Activated T-cell treated with anti-CD3 and anti-CD28 coated beads for 24 hours (primary cell): ENCODE results near the gene SLC26A1.
A peak's percentile ranks its signal among the peaks of the same experiment; 100 is the strongest.

Source experiments
- DNase-seq: peaks from one replicate; pipeline ENCODE4 v3.0.0-alpha.2; 2020; ENCODE audit warnings: low read depth

The SLC26A1 gene

DNA sequence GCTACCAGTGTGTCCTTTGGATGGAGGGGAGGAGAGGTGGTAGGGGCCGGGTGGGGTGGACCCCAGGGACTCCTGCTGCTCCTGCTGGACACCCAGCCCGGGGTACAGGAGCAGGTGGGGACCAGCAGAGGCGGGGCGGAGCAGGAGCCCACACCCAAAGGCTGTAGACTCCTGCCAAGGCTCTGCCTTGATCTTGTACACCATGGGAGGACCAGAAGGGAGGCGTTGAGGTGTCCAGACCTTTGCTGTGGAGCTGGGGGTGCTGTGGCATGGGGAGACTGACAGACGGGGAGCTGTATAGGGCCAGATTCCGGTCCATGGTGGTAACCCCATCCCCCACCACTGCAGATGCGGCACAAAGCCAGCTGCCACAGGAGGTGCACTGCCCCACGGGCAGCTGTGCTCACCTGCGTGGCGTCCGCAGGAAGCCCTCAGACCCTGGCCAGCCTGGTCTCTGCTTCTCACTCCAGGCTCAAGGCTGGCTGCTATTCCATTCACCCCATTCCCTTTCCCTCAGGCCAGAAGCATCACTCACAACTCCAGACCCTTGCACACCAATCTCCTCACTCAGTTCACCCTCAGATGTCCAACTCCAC, 5.0 kb upstream of the SLC26A1 start:
- DNase-seq, result no peak

DNA sequence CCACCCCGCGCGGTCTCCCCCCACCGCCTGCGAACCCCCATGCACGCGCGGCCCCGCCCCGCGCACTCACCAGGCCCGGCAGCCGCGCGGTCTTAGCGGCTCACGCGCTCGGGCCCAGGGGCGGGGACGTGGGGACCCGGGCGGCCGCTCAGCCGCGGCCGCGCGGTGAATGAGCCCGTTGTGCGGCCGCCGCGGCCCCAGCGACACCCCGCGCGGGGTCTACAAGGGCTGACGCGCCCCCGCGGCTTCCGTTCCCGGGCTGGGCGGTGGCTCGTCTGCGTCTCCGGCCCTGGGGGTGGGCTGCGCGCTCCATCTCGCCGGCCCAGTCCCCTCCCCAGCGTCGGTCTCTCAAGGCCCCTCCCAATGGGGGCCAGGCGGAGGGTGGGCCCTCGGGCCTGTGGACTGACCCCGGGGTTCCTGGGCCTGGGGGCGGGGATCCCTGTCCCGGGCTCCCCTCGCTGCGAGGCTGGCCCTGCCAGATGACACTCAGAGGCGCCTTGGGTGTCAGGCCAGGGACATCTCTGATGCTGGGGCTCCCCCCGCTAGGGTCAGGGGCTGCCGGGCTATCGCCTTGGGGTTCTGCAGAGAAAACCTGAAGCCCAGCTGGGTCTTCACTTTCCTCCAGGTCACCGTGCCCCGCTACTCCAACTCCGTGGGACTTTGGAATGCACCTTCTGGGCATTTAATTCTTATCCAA, 4.3 kb upstream of the SLC26A1 start:
- no peak for DNase-seq

DNA sequence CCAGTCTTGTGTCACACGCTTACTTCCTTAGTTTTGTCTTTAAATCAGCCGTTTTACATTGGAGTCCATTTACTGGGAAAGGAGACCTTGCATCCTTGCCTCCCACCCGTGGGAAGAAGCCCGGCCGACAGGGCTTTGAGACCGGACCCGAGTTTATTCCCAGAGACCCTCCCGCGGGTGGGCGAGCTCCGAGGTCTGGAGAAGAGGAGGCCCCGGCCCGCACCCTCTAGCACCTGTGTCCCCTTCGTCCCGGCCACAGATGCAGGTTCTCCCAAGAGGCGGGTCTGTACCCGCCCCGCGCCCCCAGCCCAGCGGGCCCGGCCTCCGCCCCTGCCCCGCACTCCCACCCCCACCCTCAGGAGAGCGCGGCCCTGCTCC, 3.8 kb upstream of the SLC26A1 start:
- DNase-seq, result no peak

DNA sequence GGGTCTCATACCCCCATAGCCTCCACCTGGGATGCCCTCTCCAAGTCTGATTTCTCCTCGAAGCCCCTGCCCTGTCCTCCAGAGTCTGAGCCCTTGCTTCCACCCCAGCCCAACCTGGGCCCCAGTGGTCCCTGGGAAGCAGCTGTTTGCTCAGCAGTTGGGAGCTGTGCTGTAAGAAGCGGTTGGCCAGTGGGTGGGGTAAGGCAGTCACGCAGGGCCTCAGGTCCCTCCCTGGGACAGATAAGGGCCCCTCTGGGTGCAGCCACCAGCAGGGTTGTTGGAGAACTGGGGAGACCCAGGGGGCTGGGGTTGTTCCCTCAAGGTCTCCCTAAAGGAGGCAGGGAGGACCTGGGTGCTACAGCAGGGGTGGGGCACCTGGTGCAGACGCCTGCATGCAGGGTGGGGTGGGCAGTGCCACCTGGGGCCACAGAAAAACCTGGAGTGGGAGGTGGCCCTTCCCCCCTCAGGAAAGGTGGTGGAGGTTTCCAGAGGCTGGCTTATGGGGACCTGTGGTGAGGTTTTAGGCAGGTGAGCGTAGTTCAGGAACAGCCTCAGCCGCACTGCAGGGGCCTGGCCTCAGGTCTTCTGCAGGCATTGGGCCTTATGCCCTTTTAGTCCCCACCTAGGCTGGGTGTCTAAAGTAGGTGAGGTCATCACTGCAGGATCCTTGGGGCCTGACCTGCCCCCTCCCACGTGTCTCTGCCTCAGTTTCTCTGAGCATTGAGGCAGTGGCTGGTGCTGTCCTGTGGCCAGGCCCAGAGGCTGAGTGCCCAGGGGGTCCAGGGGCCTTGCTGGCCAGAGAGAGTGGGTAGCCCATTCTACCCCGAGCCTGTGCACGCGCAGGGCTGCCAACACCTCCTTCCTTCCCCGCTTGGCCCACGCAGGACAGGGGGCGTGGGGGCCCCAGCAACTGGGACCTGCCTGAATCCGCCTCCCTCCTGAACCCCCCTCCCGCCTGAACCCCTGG, 3.1 kb upstream of the SLC26A1 start:
- DNase-seq, result no peak

DNA sequence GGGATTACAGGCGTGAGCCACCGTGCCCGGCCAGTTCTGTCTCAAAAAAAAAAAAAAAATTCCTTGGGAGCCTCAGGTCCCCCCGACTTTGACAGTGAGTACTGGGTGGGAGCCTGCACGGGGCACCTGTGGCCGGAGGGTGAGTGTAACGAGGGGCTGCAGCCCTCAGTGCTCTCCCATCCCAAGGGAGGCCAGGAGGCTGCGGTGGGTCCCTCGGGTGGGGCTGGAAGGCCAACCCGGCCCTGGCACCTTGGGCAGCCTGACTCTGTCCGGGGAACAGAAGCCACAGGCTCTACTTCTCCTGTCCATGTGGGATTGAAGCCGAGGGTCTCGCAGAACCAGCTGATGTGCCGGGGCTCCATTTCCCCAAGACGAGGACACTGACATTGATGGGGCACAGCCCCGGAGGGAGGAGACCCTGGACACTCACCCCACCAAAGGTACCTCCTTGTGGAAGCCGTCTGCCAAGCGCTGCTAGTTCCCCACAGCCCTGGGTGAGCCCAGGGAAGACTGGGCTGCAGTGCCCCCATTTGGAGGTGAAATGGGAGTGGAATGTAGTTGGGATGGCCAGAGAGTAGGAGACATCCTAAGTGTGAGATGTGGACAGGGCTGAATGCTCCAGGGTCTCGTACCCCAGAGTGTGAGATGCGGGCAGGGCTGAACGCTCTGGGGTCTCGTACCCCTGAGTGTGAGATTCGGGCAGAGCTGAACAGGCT, 2.3 kb upstream of the SLC26A1 start:
- no peak for DNase-seq

DNA sequence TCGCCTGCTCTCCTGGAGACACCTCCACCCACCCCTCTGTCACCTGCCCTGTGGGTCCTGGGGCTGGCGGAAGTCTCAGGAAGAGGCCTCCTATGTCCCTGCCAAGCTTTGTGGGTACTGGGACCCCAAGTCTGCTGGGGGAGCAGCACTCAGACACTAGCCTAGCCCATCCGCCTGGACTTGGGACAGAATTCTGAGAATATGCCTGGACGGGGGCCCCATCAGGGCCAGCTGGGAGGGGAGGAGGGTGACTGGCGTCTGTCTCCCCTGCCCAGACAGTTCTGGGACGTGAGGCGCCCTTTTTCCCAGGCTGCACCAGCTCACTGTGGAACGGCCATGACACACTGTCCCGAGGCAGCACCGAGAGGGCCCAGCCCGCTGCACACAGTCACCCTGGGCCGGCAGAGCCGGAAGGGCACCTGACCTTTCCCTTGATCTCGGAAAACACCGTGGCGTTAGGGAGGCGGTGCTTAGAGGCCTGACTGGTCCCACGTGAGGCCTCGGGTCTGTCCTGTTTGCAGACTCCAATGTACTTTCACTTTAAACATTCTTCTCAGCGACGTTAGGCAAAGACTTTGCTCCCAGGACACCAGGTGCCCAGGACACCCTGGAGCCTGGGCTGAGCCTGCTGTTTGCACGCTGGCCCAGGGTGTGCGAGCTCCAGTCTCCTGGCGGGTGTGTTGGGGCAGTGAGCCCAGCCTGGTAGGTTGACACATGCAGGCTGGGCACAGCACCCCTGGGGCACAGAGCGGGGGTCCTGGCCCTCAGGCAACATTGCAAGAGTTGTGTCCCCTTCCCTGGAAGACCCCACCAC, 700 bp downstream of the SLC26A1 start:
- no peak for DNase-seq

DNA sequence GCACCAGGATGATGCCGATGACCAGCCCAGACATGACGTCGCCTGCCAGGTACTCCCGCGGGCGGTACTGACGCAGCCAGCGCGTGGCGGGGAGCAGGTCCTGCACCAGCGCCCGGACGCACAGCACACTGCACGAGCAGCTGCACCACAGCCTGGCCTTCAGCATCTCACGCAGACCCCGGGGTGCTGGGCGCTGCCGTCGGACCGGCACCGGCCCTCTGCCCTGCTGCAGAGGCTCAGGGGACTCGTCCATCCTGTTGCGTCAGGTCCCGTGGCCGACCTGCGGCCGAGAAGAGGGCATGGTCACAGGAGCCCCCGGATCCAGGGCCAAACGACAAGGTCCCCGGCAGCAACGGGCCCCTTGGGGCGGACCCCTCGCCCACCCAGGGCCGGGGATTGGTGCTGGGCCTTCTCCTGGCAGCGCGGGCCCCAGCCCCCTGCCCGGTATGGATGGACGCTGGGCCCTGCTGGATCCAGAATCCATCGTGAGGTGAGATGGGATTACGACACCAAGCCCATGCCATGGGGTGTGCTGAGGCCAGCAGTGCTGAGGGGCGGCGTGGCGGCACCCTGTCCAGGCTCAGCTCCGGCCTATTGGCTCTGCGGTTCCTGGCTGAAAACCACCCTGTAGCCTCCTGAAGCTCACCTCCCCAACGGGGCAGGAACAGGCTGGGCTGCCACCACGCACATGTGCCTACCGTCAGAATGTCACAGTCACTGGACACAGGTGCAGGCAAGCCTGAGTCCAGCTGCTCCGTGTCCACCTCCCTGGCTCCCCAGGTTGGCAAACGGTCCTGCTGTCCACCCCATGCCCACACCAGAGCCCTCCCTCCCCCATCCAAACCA, 1.5 kb downstream of the SLC26A1 start:
- no peak for DNase-seq

DNA sequence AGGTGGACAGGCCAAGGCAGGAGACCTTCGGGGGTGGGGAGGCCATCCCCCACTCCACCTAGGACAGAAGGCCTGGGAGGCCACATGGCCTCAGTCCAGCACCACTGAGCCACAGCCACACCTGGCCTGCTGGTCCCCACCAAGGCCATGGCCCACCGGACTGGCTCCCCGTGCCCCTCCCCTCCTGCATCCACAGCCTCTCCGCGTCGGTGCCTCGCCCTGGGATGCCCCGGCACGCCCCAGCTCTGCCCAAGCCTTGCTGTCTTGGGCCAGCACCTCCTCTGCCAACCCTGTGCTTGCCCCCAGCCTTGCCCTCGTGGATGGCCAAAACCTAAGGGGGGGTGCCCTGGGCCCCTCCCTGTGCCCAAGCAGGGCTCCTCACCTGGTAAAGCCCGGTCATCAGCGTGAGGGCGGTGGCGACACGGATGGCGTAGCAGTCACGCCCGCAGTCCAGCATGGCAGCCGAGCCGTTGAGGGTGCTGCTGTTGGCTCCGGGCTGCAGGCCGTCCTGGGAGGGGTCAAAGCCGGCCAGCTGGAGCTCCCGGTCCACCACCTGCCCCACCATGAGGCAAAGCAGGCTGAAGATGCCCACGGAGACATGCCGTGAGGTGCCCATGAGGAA, 2.3 kb downstream of the SLC26A1 start:
- no peak for DNase-seq

DNA sequence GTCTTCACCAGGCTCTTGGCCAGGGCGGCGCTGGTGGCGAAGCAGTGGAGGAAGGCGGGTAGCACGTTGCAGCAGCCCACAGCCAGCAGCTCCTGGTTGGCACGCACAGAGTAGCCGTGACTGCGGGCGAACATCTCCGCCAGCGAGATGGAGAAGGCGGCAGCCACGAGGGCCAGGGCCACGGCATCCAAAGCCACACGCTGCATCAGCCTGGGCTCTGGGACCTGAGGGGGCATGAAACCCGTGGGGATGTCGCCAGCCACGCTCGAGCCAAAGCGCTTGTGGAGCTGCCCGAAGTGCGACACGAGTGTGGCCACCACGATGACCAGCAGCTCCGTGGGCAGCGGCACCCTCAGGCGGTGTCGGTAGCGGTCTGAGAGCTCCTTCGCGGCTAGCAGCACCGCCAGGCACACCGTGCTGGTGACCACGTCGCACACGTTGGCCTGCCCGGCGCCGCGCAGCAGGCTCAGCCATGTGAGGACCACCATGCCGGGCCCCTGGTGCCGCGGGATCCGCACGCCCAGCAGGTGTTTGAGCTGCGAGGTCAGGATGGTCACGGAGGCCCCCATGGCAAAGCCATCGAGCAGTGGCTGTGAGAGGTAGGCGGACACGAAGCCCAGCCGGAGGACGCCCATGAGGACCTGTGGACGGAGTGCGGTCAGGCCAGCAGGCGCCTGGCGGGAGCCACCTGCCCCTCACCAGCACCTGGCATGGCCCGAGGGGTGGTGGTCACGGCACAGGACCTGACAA, 3.3 kb downstream of the SLC26A1 start:
- DNase-seq, result no peak

DNA sequence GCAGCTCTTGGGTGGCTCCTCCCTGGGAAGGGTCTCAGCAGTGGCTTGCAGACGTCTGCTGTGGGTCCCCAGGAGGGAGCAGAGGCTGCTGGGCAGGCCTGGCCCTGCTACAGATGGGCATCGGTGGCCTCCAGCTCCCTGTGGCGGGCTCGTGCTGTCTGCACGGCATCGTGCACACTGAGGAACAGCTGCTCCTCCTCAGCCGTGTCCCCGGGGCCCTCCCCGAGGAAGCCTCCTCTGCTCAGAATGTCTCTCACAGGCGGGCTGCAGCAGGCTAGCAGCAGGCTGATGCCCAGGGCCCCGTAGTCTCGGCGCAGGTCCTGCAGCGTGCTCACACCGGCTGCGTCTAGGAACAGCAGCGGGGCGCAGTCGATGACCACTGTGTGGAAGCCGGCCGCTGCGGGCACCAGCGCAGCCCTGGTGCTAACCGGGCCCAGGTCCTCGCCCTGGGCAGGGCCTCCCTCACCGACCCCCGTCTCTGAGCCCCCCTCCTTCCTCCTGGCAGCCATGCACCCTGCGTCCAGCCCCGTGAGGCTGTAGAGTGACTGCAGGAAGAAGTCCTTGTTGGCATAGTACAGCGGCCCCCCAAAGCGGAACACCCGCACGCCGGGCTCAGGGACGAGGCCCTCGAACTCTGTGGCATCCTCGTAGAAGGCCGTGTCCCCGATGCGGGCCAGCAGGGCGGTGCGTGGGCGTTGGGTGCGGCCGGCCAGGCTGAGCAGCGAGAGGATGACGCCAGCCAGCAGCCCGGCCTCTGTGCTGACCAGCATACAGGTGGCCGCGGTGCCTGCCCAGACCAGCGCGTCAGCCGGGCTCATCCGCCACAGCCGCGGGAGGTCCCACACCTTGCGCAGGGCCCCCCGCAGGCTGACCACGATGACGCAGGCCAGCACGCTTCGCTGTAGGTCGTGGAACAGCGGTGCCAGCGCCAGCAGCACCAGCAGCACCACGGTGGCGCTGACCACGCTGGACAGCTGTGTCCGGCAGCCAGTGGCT, 4.2 kb downstream of the SLC26A1 start:
- DNase-seq, result no peak

DNA sequence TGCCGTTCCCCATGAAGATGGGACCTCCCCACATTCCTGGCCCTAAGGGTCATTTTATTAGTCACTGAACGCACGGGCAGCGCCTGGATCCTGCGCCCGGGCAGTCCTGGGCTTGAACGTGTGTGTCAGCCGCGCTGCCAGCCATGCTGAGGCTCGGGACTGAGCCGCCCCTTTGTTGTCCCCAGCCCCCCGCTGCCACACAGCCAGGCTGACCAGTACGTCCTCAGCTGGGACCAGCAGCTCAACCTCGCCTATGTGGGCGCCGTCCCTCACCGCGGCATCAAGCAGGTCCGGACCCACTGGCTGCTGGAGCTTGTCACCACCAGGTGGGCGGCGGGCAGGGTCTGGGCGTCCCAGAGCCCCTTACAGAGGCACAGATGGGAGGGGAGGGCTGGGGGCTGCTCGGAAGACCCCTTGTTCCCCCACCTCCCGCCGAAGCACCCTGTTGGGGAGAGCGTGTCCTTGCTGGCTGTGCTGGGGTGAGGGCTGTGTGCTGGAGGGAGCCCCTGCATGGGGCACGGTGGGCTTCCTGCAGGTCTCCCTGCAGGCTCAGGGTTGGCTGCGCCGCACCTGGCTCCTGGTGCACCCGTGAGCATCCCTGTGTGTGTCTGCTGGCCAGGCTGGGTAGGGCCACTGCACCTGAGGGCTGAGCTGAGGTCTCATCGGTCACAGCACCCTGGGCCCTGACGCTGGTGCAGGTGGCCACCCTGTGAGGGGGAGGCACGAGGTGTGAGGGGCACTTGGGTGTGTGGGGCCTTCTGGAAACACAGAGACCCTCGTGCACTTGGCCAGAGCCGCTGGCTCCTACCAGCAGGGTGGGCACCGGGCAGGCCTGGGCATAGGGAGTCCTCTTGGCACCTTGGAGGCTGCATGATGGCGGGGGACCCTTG, 5.3 kb downstream of the SLC26A1 start:
- no peak for DNase-seq

DNA sequence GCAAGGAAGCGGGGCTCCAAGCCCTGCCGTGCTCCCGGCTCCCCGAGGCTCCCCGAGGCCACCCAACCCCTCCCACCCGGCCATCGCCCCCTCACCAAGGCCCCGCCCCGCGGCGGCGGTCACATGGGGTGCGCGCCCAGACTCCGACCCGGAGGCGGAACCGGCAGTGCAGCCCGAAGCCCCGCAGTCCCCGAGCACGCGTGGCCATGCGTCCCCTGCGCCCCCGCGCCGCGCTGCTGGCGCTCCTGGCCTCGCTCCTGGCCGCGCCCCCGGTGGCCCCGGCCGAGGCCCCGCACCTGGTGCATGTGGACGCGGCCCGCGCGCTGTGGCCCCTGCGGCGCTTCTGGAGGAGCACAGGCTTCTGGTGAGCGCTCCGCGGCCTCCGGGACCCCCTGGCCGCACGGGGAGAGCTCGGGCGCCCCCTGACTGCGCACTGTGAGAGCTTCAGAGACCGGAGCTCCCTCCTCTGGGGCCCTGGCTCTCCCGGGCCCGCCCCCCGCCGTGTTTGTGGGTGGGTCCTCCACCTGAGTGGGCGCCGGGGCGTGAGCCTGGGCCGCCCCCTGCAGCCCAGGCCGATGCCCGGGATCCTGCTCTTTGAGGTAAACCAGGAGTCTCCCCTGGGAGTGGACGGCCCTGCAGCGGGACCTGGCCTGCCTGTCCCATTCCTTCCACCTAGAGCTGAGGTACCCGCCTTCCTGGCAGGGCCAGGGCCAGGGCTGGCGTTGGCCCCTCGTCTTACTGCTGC, 6.2 kb downstream of the SLC26A1 start, which contains the start of gene IDUA:
Gene IDUA (plus strand): TSS at position 166 of the 745 bp plus-strand sequence. CDS start 41 bp downstream, at position 207.
- DNase-seq, result peak; percentile 80

DNA sequence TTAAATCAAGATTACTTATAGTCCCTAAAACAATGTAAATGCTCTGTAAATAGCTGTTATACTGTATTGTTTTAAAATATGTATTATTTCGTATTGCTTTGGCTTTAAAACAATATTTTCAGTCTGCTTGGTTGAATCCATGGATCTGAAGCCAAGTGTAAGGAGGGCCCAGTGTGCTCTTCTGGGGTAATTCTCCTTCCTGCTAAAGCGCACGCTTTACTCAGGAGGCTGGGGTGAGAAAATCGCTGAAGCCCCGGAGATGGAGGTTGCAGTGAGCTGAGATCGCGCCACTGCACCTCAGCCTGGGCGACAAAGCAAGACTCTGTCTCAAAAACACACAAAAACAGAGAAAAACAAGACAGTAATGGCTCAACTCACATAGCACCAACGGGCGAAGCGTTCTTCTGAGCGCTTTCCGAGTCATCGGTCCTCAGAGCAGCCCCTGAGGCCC, 6.8 kb downstream of the SLC26A1 start:
- DNase-seq, result no peak

DNA sequence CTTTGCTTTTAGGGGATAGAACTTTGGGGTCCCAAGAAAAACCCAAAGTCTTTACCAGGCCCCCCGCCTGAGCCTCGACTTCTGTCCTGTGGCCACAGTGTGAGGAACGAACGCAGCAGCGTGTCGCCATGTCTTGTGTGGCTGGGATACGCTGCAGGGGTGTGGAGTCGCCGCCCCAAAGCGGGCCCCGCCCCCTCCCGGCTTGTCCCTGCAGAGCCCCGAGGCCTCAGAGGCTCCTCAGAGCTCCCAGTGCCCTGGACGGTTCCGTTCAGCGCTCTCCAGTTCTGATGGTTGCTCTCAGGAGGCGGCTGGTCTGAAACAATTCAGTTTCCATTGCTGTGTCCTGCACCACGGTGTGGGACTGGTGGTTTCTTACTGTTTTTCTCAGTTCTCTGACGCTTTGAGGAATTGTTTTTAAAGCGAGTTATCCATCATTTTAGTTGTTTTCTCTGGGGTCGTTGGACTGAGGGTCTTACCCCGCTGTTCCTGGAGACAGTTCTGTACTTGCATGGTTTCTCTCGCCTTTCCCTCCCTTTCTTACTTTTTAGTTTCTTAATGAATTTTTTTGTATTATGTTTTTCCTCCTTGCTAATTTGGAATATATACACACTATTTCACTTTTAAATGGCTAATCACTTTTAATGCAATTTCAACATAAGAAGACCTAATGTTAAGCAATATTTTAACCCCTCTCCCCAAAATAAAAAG, 7.9 kb downstream of the SLC26A1 start:
- DNase-seq, result peak; percentile 68

DNA sequence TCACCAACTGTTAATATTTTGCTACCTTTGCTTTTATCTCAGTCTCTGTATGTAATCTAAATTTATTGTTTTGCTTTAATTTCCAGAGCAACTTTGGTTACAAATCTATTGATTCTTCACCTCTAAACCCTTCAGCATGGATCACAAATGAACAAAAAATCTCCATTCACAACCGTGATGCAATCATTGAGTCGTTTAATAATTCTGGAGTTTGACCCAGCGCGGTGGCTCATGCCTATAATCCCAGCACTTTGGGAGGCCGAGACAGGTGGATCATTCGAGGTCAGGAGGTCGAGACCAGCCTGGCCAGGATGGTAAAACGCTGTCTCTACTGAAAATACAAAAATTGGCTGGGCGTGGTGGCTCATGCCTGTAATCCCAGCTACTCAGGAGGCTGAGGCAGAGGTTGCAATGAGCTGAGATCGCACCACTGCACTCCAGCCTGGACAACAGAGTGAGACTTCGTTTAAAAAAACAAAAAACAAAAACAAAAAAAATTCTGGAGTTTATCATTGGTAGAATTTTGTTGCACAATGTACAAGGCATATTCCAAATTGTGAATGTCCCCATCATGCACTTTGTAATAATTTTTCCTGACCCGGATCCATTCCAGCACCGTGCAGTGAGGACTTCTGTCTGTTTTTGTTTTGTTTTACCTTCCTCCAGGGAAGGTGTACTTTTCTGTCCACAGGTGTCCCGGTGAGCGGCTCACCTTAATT, 8.7 kb downstream of the SLC26A1 start:
- no peak for DNase-seq
